Central memory CD8-positive, alpha-beta T cell (primary cell): Measurements from ENCODE around the gene CD63.

ENCODE experiments used
- ATAC-seq: fragments of 150-1000 bp; cut with Tn5 transposase; replicated peaks from 2 replicates; pipeline ENCODE4 v1.10.0; 2022; ENCODE audit warnings: mild to moderate bottlenecking, moderate FRiP score, moderate number of reproducible peaks; ENCODE audit not compliant: poor library complexity, severe bottlenecking; ENCODE audit errors: extremely low read depth
- DNase-seq, 2 donors: peaks; one replicate each; pipeline ENCODE4 v3.0.0; 2021; ENCODE audit warnings: low spot score in 2 of 2
- H3K27ac Mint-ChIP-seq: one replicate; pipeline ENCODE4 v1.8.0; 2022; ENCODE audit warnings: low read depth, mild to moderate bottlenecking, moderate library complexity, mixed read lengths
- H3K27me3 Mint-ChIP-seq: one replicate; pipeline ENCODE4 v1.8.0; 2022; ENCODE audit warnings: mixed read lengths
- H3K36me3 Mint-ChIP-seq: one replicate; pipeline ENCODE4 v1.8.0; 2022; ENCODE audit warnings: mild to moderate bottlenecking, moderate library complexity, mixed read lengths; ENCODE audit not compliant: insufficient read depth
- H3K4me1 Mint-ChIP-seq: one replicate; pipeline ENCODE4 v1.8.0; 2022; ENCODE audit warnings: mixed read lengths
- H3K4me3 Mint-ChIP-seq: one replicate; pipeline ENCODE4 v1.8.0; 2022; ENCODE audit warnings: mild to moderate bottlenecking, moderate library complexity, mixed read lengths
- H3K9me3 Mint-ChIP-seq: one replicate; pipeline ENCODE4 v1.8.0; 2022; ENCODE audit warnings: mixed read lengths

CD63 gene

GRCh38 chr12:55704824-55705718, 23.7 kb downstream of the CD63 start:
- peaks cover 45% of the 10 kb centered on the region for H3K27me3 Mint-ChIP-seq
- H3K27ac Mint-ChIP-seq, result no peak overlapping the region
- peaks cover 20% of the 10 kb centered on the region for H3K4me1 Mint-ChIP-seq
- DNase-seq (no peak), ATAC-seq (no peak)
- no peak overlapping the region for H3K4me3 Mint-ChIP-seq
- peaks cover 2% of the 10 kb centered on the region for H3K36me3 Mint-ChIP-seq
- H3K9me3 Mint-ChIP-seq, result no peaks in the 10 kb centered on the region

GRCh38 chr12:55703901-55704761, 24.7 kb downstream of the CD63 start:
- Mint-ChIP-seq H3K4me1 (peaks cover 18% of the 10 kb centered on the region), H3K27ac (no peak overlapping the region), H3K36me3 (peaks cover 2% of the 10 kb centered on the region), H3K9me3 (no peaks in the 10 kb centered on the region), H3K27me3 (peaks cover 36% of the 10 kb centered on the region), H3K4me3 (no peak overlapping the region)
- ATAC-seq (no peak), DNase-seq (no peak)

GRCh38 chr12:55703288-55703687, 25.5 kb downstream of the CD63 start:
- Mint-ChIP-seq H3K9me3 (no peaks in the 10 kb centered on the region), H3K4me1 (peaks cover 10% of the 10 kb centered on the region), H3K27ac (no peak overlapping the region), H3K4me3 (no peak overlapping the region), H3K36me3 (peaks cover 2% of the 10 kb centered on the region), H3K27me3 (peaks cover 27% of the 10 kb centered on the region)
- DNase-seq (no peak), ATAC-seq (no peak)

- no peak for DNase-seq
- Mint-ChIP-seq H3K4me1 (peaks cover 5% of the 10 kb centered on the region), H3K27ac (no peak overlapping the region), H3K36me3 (no peaks in the 10 kb centered on the region), H3K9me3 (no peaks in the 10 kb centered on the region), H3K27me3 (peaks cover 27% of the 10 kb centered on the region), H3K4me3 (no peak overlapping the region)
- ATAC-seq, result no peak
Measured at GRCh38 chr12:55702861-55703260, 25.9 kb downstream of the CD63 start.

- no peak overlapping the region for H3K27ac Mint-ChIP-seq
- no peak for DNase-seq
- no peak overlapping the region for H3K4me3 Mint-ChIP-seq
- peaks cover 35% of the 10 kb centered on the region for H3K27me3 Mint-ChIP-seq
- H3K9me3 Mint-ChIP-seq, result no peaks in the 10 kb centered on the region
- no peaks in the 10 kb centered on the region for H3K4me1 Mint-ChIP-seq
- no peaks in the 10 kb centered on the region for H3K36me3 Mint-ChIP-seq
- no peak for ATAC-seq
Measured at GRCh38 chr12:55700255-55701018, 28.4 kb downstream of the CD63 start.

GRCh38 chr12:55699471-55700055, 29.2 kb downstream of the CD63 start:
- Mint-ChIP-seq H3K27me3 (peaks cover 35% of the 10 kb centered on the region), H3K36me3 (no peaks in the 10 kb centered on the region), H3K27ac (no peak overlapping the region), H3K4me1 (no peaks in the 10 kb centered on the region), H3K4me3 (no peak overlapping the region), H3K9me3 (no peaks in the 10 kb centered on the region)
- ATAC-seq (no peak), DNase-seq (no peak)

- no peak for DNase-seq
- ATAC-seq, result no peak
- no peaks in the 10 kb centered on the region for H3K9me3 Mint-ChIP-seq
- no peaks in the 10 kb centered on the region for H3K36me3 Mint-ChIP-seq
- no peaks in the 10 kb centered on the region for H3K4me1 Mint-ChIP-seq
- H3K4me3 Mint-ChIP-seq, result no peak overlapping the region
- peaks cover 35% of the 10 kb centered on the region for H3K27me3 Mint-ChIP-seq
- no peak overlapping the region for H3K27ac Mint-ChIP-seq
Measured at GRCh38 chr12:55698965-55699364, 29.8 kb downstream of the CD63 start.

- no peaks in the 10 kb centered on the region for H3K4me1 Mint-ChIP-seq
- H3K4me3 Mint-ChIP-seq, result no peak overlapping the region
- H3K27ac Mint-ChIP-seq, result no peak overlapping the region
- ATAC-seq (no peak), DNase-seq (no peak)
- peaks cover 35% of the 10 kb centered on the region for H3K27me3 Mint-ChIP-seq
- H3K36me3 Mint-ChIP-seq, result no peaks in the 10 kb centered on the region
- no peaks in the 10 kb centered on the region for H3K9me3 Mint-ChIP-seq
Measured at GRCh38 chr12:55698241-55698955, 30.4 kb downstream of the CD63 start.

- ATAC-seq (no peak), DNase-seq (no peak)
- H3K9me3 Mint-ChIP-seq, result no peaks in the 10 kb centered on the region
- peaks cover 27% of the 10 kb centered on the region for H3K27me3 Mint-ChIP-seq
- no peaks in the 10 kb centered on the region for H3K36me3 Mint-ChIP-seq
- no peak overlapping the region for H3K27ac Mint-ChIP-seq
- no peak overlapping the region for H3K4me3 Mint-ChIP-seq
- H3K4me1 Mint-ChIP-seq, result no peaks in the 10 kb centered on the region
Measured at GRCh38 chr12:55697686-55698085, 31.1 kb downstream of the CD63 start.

- H3K27ac Mint-ChIP-seq, result no peak overlapping the region
- no peak overlapping the region for H3K4me3 Mint-ChIP-seq
- H3K9me3 Mint-ChIP-seq, result no peaks in the 10 kb centered on the region
- no peaks in the 10 kb centered on the region for H3K4me1 Mint-ChIP-seq
- peaks cover 24% of the 10 kb centered on the region for H3K27me3 Mint-ChIP-seq
- H3K36me3 Mint-ChIP-seq, result no peaks in the 10 kb centered on the region
- ATAC-seq, result no peak
- DNase-seq, result no peak
Measured at GRCh38 chr12:55696796-55697462, 31.9 kb downstream of the CD63 start.

GRCh38 chr12:55696141-55696540, 32.7 kb downstream of the CD63 start:
- ATAC-seq, result no peak
- Mint-ChIP-seq H3K9me3 (no peaks in the 10 kb centered on the region), H3K27me3 (peaks cover 24% of the 10 kb centered on the region), H3K27ac (no peak overlapping the region), H3K4me3 (no peak overlapping the region), H3K36me3 (no peaks in the 10 kb centered on the region), H3K4me1 (no peaks in the 10 kb centered on the region)
- no peak for DNase-seq
